Measurements from ENCODE around the gene ADAMTS3. TPM values are rescaled to one million over a fixed set of nuclear protein-coding genes. Genes with fewer than 3 reads are reported as not detected.
A peak's percentile ranks its signal among the peaks of the same experiment; 100 is the strongest.

ADAMTS3 gene
- total and polyA plus RNA-seq, 9 of the 15 experiments (the other 6 are each of a cell fraction or from before 2014, with no cell fraction given), result 4.0 to 18.0 (median 12.1) TPM

DNA sequence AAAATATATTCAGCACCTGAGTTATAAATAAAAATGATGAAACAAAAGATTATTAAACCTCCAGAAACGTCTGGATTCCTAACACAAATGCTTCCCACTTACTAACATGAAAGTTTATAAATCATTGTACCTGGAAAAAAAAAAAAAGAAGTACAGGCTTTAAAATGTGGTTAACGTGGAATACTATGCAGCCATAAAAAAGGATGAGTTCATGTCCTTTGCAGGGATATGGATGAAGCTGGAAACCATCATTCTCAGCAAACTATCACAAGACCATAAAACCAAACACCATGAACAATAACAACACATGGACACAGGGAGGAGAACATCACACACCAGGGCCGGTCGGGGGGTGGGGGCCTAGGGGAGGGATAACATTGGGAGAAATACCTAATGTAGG is 160.5 kb downstream of the ADAMTS3 start:
- 75% methylated on average over 4 of the region's 4 CpGs for WGBS (ENCODE audit: insufficient coverage, low coverage, missing lambda C conversion rate)
- ATAC-seq (no peak), DNase-seq (ENCODE audit: extremely low read depth in 1 of 4, low spot score in 3 of 4) (no peak), FAIRE-seq (no peak)
- CTCF ChIA-PET (ENCODE audit: low intra/inter-chr PET ratio), result no interaction called here
- H2AFZ ChIP-seq (ENCODE audit: low read depth, low read length), result no peak overlapping the region
- in situ Hi-C loops (cut with MboI), result no loop called here
- H4K20me1 ChIP-seq (replicated peaks; ENCODE audit: control insufficient read depth, insufficient read depth, low read length), result no peaks in the 10 kb centered on the region
- no peak overlapping the region for H3K4me2 ChIP-seq (ENCODE audit: insufficient read depth, low read length)
- no peaks in the 10 kb centered on the region; the same call in 2 of the 3 replicates for H3K36me3 ChIP-seq (ENCODE audit: control insufficient read depth, insufficient read depth, low read length)
- H3K9me3 ChIP-seq (replicated peaks; ENCODE audit: control insufficient read depth, insufficient read depth, low read depth, low read length), result no peaks in the 10 kb centered on the region
- H3K27ac ChIP-seq (ENCODE audit: extremely low read depth, low read depth, low read length), result no peak overlapping the region
- H3K9ac ChIP-seq (ENCODE audit: insufficient read depth in 1 of 2, low read depth in 2 of 2, low read length in 2 of 2), result no peak overlapping the region
- POLR2A ChIA-PET, result no interaction called here
- H3K4me3 ChIP-seq, result no peak overlapping the region
- no peaks in the 10 kb centered on the region for H3K27me3 ChIP-seq (ENCODE audit: control insufficient read depth in 2 of 2, insufficient read depth in 2 of 2, low read length in 2 of 2)
- H3K9me1 ChIP-seq (ENCODE audit: control insufficient read depth, insufficient read depth, low read length), result no peaks in the 10 kb centered on the region
- BruUV-seq (replicated peaks), result no TSS peak
- TF ChIP-seq KDM1A (IDR thresholded peaks at IDR 0.05), result 0 out of 4 replicates have a peak, but pooled peaks of 1 of the 2 experiments have one; percentile 14
- no peak for TF ChIP-seq RHOXF2B (CRISPR knock-in tag; conservative IDR thresholded peaks at IDR 0.05)
- TF ChIP-seq ZNF436 (CRISPR knock-in tag; IDR thresholded peaks at IDR 0.05), result no peak
- peak; percentile 90 for TF ChIP-seq ZNF146 (CRISPR knock-in tag; IDR thresholded peaks at IDR 0.05; ENCODE audit: unreplicated experiment)
- TF ChIP-seq BCOR (IDR thresholded peaks at IDR 0.05), result peak; percentile 55
- TF ChIP-seq, protein P1, sequence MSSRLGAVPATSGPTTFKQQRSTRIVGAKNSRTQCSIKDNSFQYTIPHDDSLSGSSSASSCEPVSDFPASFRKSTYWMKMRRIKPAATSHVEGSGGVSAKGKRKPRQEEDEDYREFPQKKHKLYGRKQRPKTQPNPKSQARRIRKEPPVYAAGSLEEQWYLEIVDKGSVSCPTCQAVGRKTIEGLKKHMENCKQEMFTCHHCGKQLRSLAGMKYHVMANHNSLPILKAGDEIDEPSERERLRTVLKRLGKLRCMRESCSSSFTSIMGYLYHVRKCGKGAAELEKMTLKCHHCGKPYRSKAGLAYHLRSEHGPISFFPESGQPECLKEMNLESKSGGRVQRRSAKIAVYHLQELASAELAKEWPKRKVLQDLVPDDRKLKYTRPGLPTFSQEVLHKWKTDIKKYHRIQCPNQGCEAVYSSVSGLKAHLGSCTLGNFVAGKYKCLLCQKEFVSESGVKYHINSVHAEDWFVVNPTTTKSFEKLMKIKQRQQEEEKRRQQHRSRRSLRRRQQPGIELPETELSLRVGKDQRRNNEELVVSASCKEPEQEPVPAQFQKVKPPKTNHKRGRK (tag; IDR thresholded peaks at IDR 0.05), result no peak
- TF ChIP-seq ZNF217 (CRISPR knock-in tag; IDR thresholded peaks at IDR 0.05), result no peak
- no peak for TF ChIP-seq U2AF2 (optimal IDR thresholded peaks at IDR 0.05; ENCODE audit: low read depth, low read length)
- TF ChIP-seq POLR2G (IDR thresholded peaks at IDR 0.05; ENCODE audit: low read depth, low read length), result no peak
- intact Hi-C loops (cut with micrococcal nuclease), result no loop called here
- H3K79me2 ChIP-seq (ENCODE audit: control insufficient read depth, insufficient read depth, low read length), result no peaks in the 10 kb centered on the region; the same call in 2 of the 3 replicates
- H3K4me1 ChIP-seq (replicated peaks in 1 of 2; ENCODE audit: control insufficient read depth in 2 of 2, insufficient read depth in 2 of 2, low read length in 2 of 2), result no peaks in the 10 kb centered on the region

Measured in K562 (cell line).